OCI-LY3 (cell line): ENCODE data around the gene PRKCQ.

ENCODE experiments used
- H2AFZ ChIP-seq: fragments of 200-600, 300-600 bp; shearing (Covaris generic); 2 replicates; pipeline ENCODE4 v1.6.0; 2014; ENCODE audit warnings: antibody characterized with exemption, low read depth, low read length
- H3K27ac ChIP-seq: fragments of 200-600, 300-600 bp; sonication (generic); 2 replicates; pipeline ENCODE4 v1.5.1; 2014; ENCODE audit warnings: mild to moderate bottlenecking, low read length, moderate library complexity, mixed read lengths
- H3K27me3 ChIP-seq: fragments of 200-600, 300-600 bp; sonication (generic); 2 replicates; pipeline ENCODE4 v1.6.1; 2014; ENCODE audit warnings: low read depth, low read length, mixed read lengths
- H3K36me3 ChIP-seq: fragments of 200-600, 300-600 bp; sonication (generic); replicated peaks from 2 replicates; pipeline ENCODE3; 2014; ENCODE audit warnings: low read depth, low read length, mixed read lengths
- H3K4me1 ChIP-seq: fragments of 300-600, 200-600 bp; sonication (generic); 2 replicates; pipeline ENCODE4 v1.6.1; 2014; ENCODE audit warnings: low read length, mixed read lengths
- H3K4me2 ChIP-seq: fragments of 200-600, 300-600 bp; sonication (generic); 2 replicates; pipeline ENCODE4 v1.6.1; 2014; ENCODE audit warnings: low read length, mixed read lengths
- H3K4me3 ChIP-seq: fragments of 300-600, 200-600 bp; sonication (generic); 2 replicates; pipeline ENCODE4 v1.5.1; 2014; ENCODE audit warnings: antibody characterized with exemption, mild to moderate bottlenecking, low read length, moderate library complexity
- H3K79me2 ChIP-seq: fragments of 300-600, 200-600 bp; shearing (Covaris generic); 2 replicates; pipeline ENCODE4 v1.6.1; 2014; ENCODE audit warnings: mild to moderate bottlenecking, low read length, mixed read lengths
- H3K9ac ChIP-seq: fragments of 300-600, 200-600 bp; shearing (Covaris generic); 2 replicates; pipeline ENCODE4 v1.6.0; 2014; ENCODE audit warnings: mild to moderate bottlenecking, low read length, moderate library complexity
- H3K9me3 ChIP-seq: fragments of 200-600, 300-600 bp; shearing (Covaris generic); 2 replicates; pipeline ENCODE4 v1.6.1; 2014; ENCODE audit warnings: low read length, mixed read lengths; ENCODE audit not compliant: insufficient read depth
- H4K20me1 ChIP-seq: fragments of 200-600, 300-600 bp; sonication (generic); 2 replicates; pipeline ENCODE4 v1.6.1; 2016; ENCODE audit warnings: low read length, mixed read lengths; ENCODE audit not compliant: insufficient read depth
- CTCF ChIP-seq: fragments of 200-600, 300-600 bp; sonication (generic); IDR thresholded peaks from 2 replicates; pipeline ENCODE4 v1.5.1; 2014; ENCODE audit warnings: antibody characterized with exemption, low read length, low read depth
- EZH2phosphoT487 ChIP-seq: fragments of 200-600 bp; shearing (Covaris generic); IDR thresholded peaks from 2 replicates; pipeline ENCODE4 v1.6.1; 2018; ENCODE audit warnings: antibody characterized with exemption, mixed run types, low read depth

Gene PRKCQ

GRCh38 chr10:6405713-6406112 is 174.4 kb downstream of the PRKCQ start:
- Histone ChIP-seq H3K27me3 (peaks cover 25% of the 10 kb centered on the region), H4K20me1 (no peaks in the 10 kb centered on the region), H3K4me2 (no peak overlapping the region; the same call in 1 of the 2 replicates)

GRCh38 chr10:6404127-6405072 is 175.7 kb downstream of the PRKCQ start:
- no peak overlapping the region for H3K4me2 ChIP-seq
- H3K9ac ChIP-seq, result no peak overlapping the region
- no peaks in the 10 kb centered on the region for H3K79me2 ChIP-seq
- H3K9me3 ChIP-seq, result no peaks in the 10 kb centered on the region
- H3K4me3 ChIP-seq, result no peak overlapping the region
- H3K27ac ChIP-seq, result no peak overlapping the region
- no peak for TF ChIP-seq CTCF
- TF ChIP-seq EZH2phosphoT487, result no peak
- H3K4me1 ChIP-seq, result peaks cover 31% of the 10 kb centered on the region
- H3K36me3 ChIP-seq, result no peaks in the 10 kb centered on the region
- H4K20me1 ChIP-seq, result no peaks in the 10 kb centered on the region
- peaks cover 31% of the 10 kb centered on the region for H3K27me3 ChIP-seq
- H2AFZ ChIP-seq, result no peak overlapping the region

More at GRCh38 chr10:6405713-6406112, 174.4 kb downstream of the PRKCQ start:
- H3K9me3 ChIP-seq, result no peaks in the 10 kb centered on the region
- peaks cover 18% of the 10 kb centered on the region for H3K4me1 ChIP-seq
- no peak overlapping the region for H2AFZ ChIP-seq
- TF ChIP-seq CTCF (no peak), EZH2phosphoT487 (no peak)
- H3K9ac ChIP-seq, result no peak overlapping the region
- H3K79me2 ChIP-seq, result no peaks in the 10 kb centered on the region
- no peak overlapping the region for H3K4me3 ChIP-seq
- H3K36me3 ChIP-seq, result no peaks in the 10 kb centered on the region
- H3K27ac ChIP-seq, result no peak overlapping the region

- no peaks in the 10 kb centered on the region for H4K20me1 ChIP-seq
- H3K79me2 ChIP-seq, result no peaks in the 10 kb centered on the region
- no peak overlapping the region for H3K4me2 ChIP-seq
- H3K36me3 ChIP-seq, result no peaks in the 10 kb centered on the region
- H3K4me1 ChIP-seq, result peaks cover 35% of the 10 kb centered on the region
- no peak overlapping the region for H3K27ac ChIP-seq
- H3K9ac ChIP-seq, result no peak overlapping the region
- no peaks in the 10 kb centered on the region for H3K9me3 ChIP-seq
- H3K4me3 ChIP-seq, result no peak overlapping the region
- peaks cover 26% of the 10 kb centered on the region for H3K27me3 ChIP-seq
- no peak overlapping the region for H2AFZ ChIP-seq
- TF ChIP-seq EZH2phosphoT487, result no peak
- TF ChIP-seq CTCF, result no peak
These were observed 177.1 kb downstream of the PRKCQ start for GRCh38 chr10:6402960-6403359.

- TF ChIP-seq CTCF, result no peak
- TF ChIP-seq EZH2phosphoT487, result no peak
- Histone ChIP-seq H3K36me3 (no peaks in the 10 kb centered on the region), H3K79me2 (no peaks in the 10 kb centered on the region), H2AFZ (no peak overlapping the region), H3K27me3 (peaks cover 25% of the 10 kb centered on the region), H3K4me2 (no peak overlapping the region), H4K20me1 (no peaks in the 10 kb centered on the region), H3K27ac (no peak overlapping the region), H3K4me1 (peaks cover 35% of the 10 kb centered on the region), H3K4me3 (no peak overlapping the region), H3K9ac (no peak overlapping the region), H3K9me3 (no peaks in the 10 kb centered on the region)
These were observed 177.7 kb downstream of the PRKCQ start for GRCh38 chr10:6402349-6402709.
